Endothelial cell of umbilical vein (primary cell): ENCODE measurements around the gene TRIM65. TPM values are rescaled to one million over a fixed set of nuclear protein-coding genes. Genes with fewer than 3 reads are reported as not detected.

Experiments used
- BruUV-seq: library from RNA; stranded (reverse); fragments of 400-500 nt; replicated peaks from 2 replicates; lab custom pipeline; 2021; lab: Mats Ljungman, UMichigan
- CTCF ChIA-PET: fragments of 300-600, 350-600 bp; sonication (Branson Sonifier 250); formaldehyde crosslinking; loops from one replicate; lab custom pipeline; 2021; ENCODE audit warnings: antibody characterized with exemption, inconsistent platforms; lab: Charles Lee
- POLR2A ChIA-PET: fragments of 300-600, 350-600 bp; sonication (Branson Sonifier 250); formaldehyde crosslinking; loops from one replicate; lab custom pipeline; 2021; ENCODE audit warnings: antibody characterized with exemption, inconsistent platforms; lab: Charles Lee
- DNase-seq: peaks from one replicate; pipeline ENCODE4 v3.0.0-alpha.2; 2011; ENCODE audit warnings: low read depth, low spot score
- FAIRE-seq: peaks from 2 replicates; lab custom pipeline; 2011; peaks lifted over from hg19 to GRCh38; lab: Jason Lieb, UNC
- H2AFZ ChIP-seq: 2 replicates; pipeline ENCODE4 v1.6.0; 2012; ENCODE audit warnings: low read depth, low read length, control low read depth, inconsistent platforms
- H3K27ac ChIP-seq: 2 replicates; pipeline ENCODE4 v1.5.1; 2011; ENCODE audit warnings: low read depth, mild to moderate bottlenecking, control low read depth, low read length, moderate library complexity; ENCODE audit not compliant: insufficient read depth
- H3K27me3 ChIP-seq, 2 experiments: 2 replicates each; pipeline versions ENCODE4 v1.6.0 to v1.6.1; 2011; ENCODE audit warnings: low read length in 2 of 2, mixed read lengths in 1 of 2; ENCODE audit not compliant: control insufficient read depth in 2 of 2, insufficient read depth in 2 of 2
- H3K36me3 ChIP-seq, 2 experiments: 2 replicates in 1 of 2; 3 replicates in 1 of 2; pipeline ENCODE4 v1.5.1; 2011; ENCODE audit warnings: low read length in 2 of 2, mild to moderate bottlenecking in 1 of 2, moderate library complexity in 1 of 2; ENCODE audit not compliant: control insufficient read depth in 2 of 2, insufficient read depth in 2 of 2; ENCODE audit errors: extremely low read depth in 1 of 2
- H3K4me1 ChIP-seq: 3 replicates; pipeline ENCODE4 v1.5.1; 2011; ENCODE audit warnings: mild to moderate bottlenecking, low read length; ENCODE audit not compliant: control insufficient read depth, insufficient read depth; ENCODE audit errors: extremely low read depth
- H3K4me2 ChIP-seq: 2 replicates; pipeline ENCODE4 v1.6.1; 2011; ENCODE audit warnings: low read length, control low read depth, mixed read lengths; ENCODE audit not compliant: insufficient read depth
- H3K4me3 ChIP-seq, 3 experiments: fragments of 200-600 bp in 1 of 3; sonication (generic), shearing (Covaris generic) in 1 of 3; replicated peaks in 1 of 3; 2 replicates each; pipeline ENCODE4 v1.5.1; 2011 to 2016; ENCODE audit warnings: control low read depth in 3 of 3, low read length in 3 of 3, mild to moderate bottlenecking in 2 of 3, inconsistent platforms in 1 of 3, low read depth in 1 of 3, moderate library complexity in 1 of 3; ENCODE audit not compliant: insufficient read depth in 1 of 3
- H3K79me2 ChIP-seq: 2 replicates; pipeline ENCODE4 v1.6.0; 2012; ENCODE audit warnings: low read length, inconsistent platforms; ENCODE audit not compliant: control insufficient read depth, insufficient read depth
- H3K9ac ChIP-seq: replicated peaks from 2 replicates; pipeline ENCODE3; 2011; ENCODE audit warnings: low read length, control low read depth; ENCODE audit not compliant: insufficient read depth; ENCODE audit errors: extremely low read depth
- H3K9me1 ChIP-seq: replicated peaks from 3 replicates; pipeline ENCODE4 v1.6.0; 2011; ENCODE audit warnings: mild to moderate bottlenecking, low read length; ENCODE audit not compliant: control insufficient read depth, insufficient read depth; ENCODE audit errors: extremely low read depth
- H3K9me3 ChIP-seq: replicated peaks from 2 replicates; pipeline ENCODE4 v1.5.1; 2012; ENCODE audit warnings: low read length, inconsistent platforms; ENCODE audit not compliant: control insufficient read depth, insufficient read depth
- H4K20me1 ChIP-seq: replicated peaks from 2 replicates; pipeline ENCODE3; 2011; ENCODE audit warnings: mild to moderate bottlenecking, low read length; ENCODE audit not compliant: control insufficient read depth, insufficient read depth; ENCODE audit errors: extremely low read depth
- JUN ChIP-seq: IDR thresholded peaks from 2 replicates; pipeline ENCODE4 v1.6.1; 2011; ENCODE audit warnings: borderline replicate concordance, low read depth; ENCODE audit not compliant: insufficient read length, insufficient read depth
- MYC ChIP-seq: IDR thresholded peaks from one replicate; pipeline ENCODE4 v1.6.1; 2011; ENCODE audit warnings: mild to moderate bottlenecking, low read depth, low read length
- dilution Hi-C: fragments of 300-500 bp; cut with MboI; formaldehyde crosslinking; loops from one replicate; pipeline ENCODE4 v1.15.0; 2019; ENCODE audit warnings: low sequenced_read_pairs; ENCODE audit not compliant: extremely low pct_ligation_motif_present
- intact Hi-C: fragments of 100-400 bp; cut with micrococcal nuclease; formaldehyde crosslinking; loops from one replicate; pipeline ENCODE4 v1.10.0; 2022
- polyA plus RNA-seq, 4 experiments: library from polyadenylated mRNA; depleted of rRNA in 3 of 4; stranded (reverse) in 3 of 4; unstranded in 1 of 4; fragments of >200 nt; gene quantifications; 2 replicates each; pipeline versions ENCODE4 v1.2.1 to v1.2.3, GENCODE V29; 2011 to 2012; ENCODE audit warnings: missing spikeins in 1 of 4
- total RNA-seq: library from RNA; stranded (reverse); gene quantifications from 2 replicates; pipeline ENCODE4 v1.2.3, GENCODE V29; 2021
- TF ChIP-seq, protein P1 (sequence below), 2 donors: IDR thresholded peaks; 1 replicate in 1 of 2; 2 replicates in 1 of 2; pipeline ENCODE4 v1.5.1; 2011; ENCODE audit warnings: low read length in 2 of 2, mild to moderate bottlenecking in 2 of 2, moderate library complexity in 2 of 2, control low read depth in 1 of 2, inconsistent platforms in 1 of 2, low read depth in 1 of 2; ENCODE audit not compliant: insufficient read depth in 1 of 2; ENCODE audit errors: extremely low read depth in 1 of 2

TRIM65 gene
- total and polyA plus RNA-seq, 2 donors (not counting 3 experiments of a cell fraction or from before 2014, with no cell fraction given): 19.3 to 33.5 TPM

DNA sequence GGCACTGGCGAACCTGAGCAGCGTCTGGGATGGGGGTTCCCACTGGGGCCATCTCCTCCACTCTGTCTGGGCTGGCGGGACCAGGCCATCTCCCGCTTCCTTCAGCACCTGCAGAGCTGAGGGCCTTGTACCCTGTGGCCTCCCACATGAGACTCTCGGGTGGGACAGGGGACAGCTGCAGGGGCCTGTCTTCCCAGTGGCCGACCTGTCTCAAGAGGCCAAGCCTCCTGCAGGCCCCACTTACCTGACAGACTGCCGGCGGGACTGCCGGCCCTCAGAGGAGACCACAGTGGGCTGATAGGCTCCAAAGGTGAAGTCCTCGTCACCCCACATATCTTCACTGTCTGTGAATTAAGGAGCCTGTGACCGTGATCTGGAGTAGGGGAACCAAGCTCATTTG lies 28.4 kb upstream of the TRIM65 start:
- no peak for FAIRE-seq
- dilution Hi-C loops: no loop called here
- POLR2A ChIA-PET: no interaction called here

More for the DNA sequence above, 28.4 kb upstream of the TRIM65 start:
- DNase-seq: no peak
- no peaks in the 10 kb centered on the region for H3K4me1 ChIP-seq
- CTCF ChIA-PET: interaction anchor here (1.2 to 1.8 kb wide), 3 partner anchors 9 to 76 kb away, joined by 3 to 8 read pairs (median 6); partner anchors contain the start of gene CDK3
- no peak overlapping the region for H3K4me3 ChIP-seq
- H3K36me3 ChIP-seq: no peaks in the 10 kb centered on the region
- no peaks in the 10 kb centered on the region for H4K20me1 ChIP-seq
- no peaks in the 10 kb centered on the region for H3K9me1 ChIP-seq
- H3K27ac ChIP-seq: no peak overlapping the region
- no TSS peak for BruUV-seq
- no peaks in the 10 kb centered on the region for H3K27me3 ChIP-seq
- H3K9me3 ChIP-seq: no peaks in the 10 kb centered on the region
- no peak overlapping the region for H3K9ac ChIP-seq
- intact Hi-C loops: no loop called here
- no peaks in the 10 kb centered on the region for H3K79me2 ChIP-seq
- H3K4me2 ChIP-seq: no peak overlapping the region
- H2AFZ ChIP-seq: no peak overlapping the region
- TF ChIP-seq JUN: no peak
- TF ChIP-seq MYC: no peak
- TF ChIP-seq, protein P1, sequence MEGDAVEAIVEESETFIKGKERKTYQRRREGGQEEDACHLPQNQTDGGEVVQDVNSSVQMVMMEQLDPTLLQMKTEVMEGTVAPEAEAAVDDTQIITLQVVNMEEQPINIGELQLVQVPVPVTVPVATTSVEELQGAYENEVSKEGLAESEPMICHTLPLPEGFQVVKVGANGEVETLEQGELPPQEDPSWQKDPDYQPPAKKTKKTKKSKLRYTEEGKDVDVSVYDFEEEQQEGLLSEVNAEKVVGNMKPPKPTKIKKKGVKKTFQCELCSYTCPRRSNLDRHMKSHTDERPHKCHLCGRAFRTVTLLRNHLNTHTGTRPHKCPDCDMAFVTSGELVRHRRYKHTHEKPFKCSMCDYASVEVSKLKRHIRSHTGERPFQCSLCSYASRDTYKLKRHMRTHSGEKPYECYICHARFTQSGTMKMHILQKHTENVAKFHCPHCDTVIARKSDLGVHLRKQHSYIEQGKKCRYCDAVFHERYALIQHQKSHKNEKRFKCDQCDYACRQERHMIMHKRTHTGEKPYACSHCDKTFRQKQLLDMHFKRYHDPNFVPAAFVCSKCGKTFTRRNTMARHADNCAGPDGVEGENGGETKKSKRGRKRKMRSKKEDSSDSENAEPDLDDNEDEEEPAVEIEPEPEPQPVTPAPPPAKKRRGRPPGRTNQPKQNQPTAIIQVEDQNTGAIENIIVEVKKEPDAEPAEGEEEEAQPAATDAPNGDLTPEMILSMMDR (IDR thresholded peaks at IDR 0.05; ENCODE audit: extremely low read depth in 1 of 2, insufficient read depth in 1 of 2, low read depth in 1 of 2, low read length in 2 of 2): no peak
